Spinal cord (tissue), 10 donors: Measurements from ENCODE around the gene FXR2. TPM values are rescaled to one million over a fixed set of nuclear protein-coding genes. Genes with fewer than 3 reads are reported as not detected.

ENCODE experiments used
- DNase-seq, 6 donors: peaks; one replicate each; pipeline versions ENCODE4 v3.0.0 to v3.0.0-alpha.2; 2013 to 2015; ENCODE audit warnings: low spot score in 6 of 6, low read depth in 4 of 6
- H3K27ac ChIP-seq: one replicate; pipeline ENCODE4 v1.5.1; 2013; ENCODE audit warnings: low read depth, low read length, control low read depth
- H3K27me3 ChIP-seq: one replicate; pipeline ENCODE4 v1.6.1; 2013; ENCODE audit warnings: low read length; ENCODE audit not compliant: control insufficient read depth, insufficient read depth
- H3K36me3 ChIP-seq: one replicate; pipeline ENCODE4 v1.6.1; 2013; ENCODE audit warnings: low read length; ENCODE audit not compliant: control insufficient read depth, insufficient read depth
- H3K4me1 ChIP-seq: one replicate; pipeline ENCODE4 v1.6.1; 2013; ENCODE audit warnings: low read length; ENCODE audit not compliant: control insufficient read depth, insufficient read depth
- H3K4me3 ChIP-seq: one replicate; pipeline ENCODE4 v1.5.1; 2013; ENCODE audit warnings: low read depth, low read length, control low read depth
- H3K9me3 ChIP-seq: one replicate; pipeline ENCODE4 v1.6.1; 2013; ENCODE audit warnings: low read length; ENCODE audit not compliant: control insufficient read depth, insufficient read depth
- WGBS: methylation state at CpG from one replicate; pipeline ENCODE4 v1.1.5; 2013; ENCODE audit warnings: missing lambda C conversion rate; ENCODE audit not compliant: insufficient coverage; 5-methylcytosine and 5-hydroxymethylcytosine counted together
- polyA plus RNA-seq, 2 donors: library from polyadenylated mRNA; unstranded; fragments of 120-200 nt; gene quantifications; one replicate each; pipeline ENCODE4 v1.2.1, GENCODE V29; 2013; ENCODE audit not compliant: insufficient read length in 2 of 2
- total RNA-seq, 2 donors: library from RNA; depleted of rRNA in 1 of 2; stranded (reverse); fragments of 120-200 nt in 1 of 2; fragments of >200 nt in 1 of 2; gene quantifications; one replicate each; pipeline versions ENCODE4 v1.2.3 to v1.2.4, GENCODE V29; 2013 to 2014
- donor health status: healthy.

Gene FXR2
- total and polyA plus RNA-seq, 4 donors: 35.4 to 66.8 (median 56.7) TPM

DNA sequence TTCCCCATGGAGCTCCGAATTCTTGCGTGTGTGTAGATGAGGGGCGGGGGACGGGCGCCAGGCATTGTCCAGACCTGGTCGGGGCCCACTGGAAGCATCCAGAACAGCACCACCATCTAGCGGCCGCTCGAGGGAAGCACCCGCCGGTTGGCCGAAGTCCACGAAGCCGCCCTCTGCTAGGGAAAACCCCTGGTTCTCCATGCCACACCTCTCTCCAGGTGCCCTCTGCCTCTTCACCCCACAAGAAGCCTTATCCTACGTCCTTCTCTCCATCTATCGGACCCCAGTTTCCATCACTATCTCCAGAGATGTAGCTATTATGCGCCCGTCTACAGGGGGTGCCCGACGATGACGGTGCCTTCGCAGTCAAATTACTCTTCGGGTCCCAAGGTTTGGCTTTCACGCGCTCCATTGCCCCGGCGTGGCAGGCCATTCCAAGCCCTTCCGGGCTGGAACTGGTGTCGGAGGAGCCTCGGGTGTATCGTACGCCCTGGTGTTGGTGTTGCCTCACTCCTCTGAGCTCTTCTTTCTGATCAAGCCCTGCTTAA lies 53.6 kb downstream of the FXR2 start:
- Histone ChIP-seq H3K4me1 (peaks cover 65% of the 10 kb centered on the region), H3K4me3 (peak overlapping the region; percentile 85), H3K27me3 (no peaks in the 10 kb centered on the region), H3K9me3 (no peaks in the 10 kb centered on the region), H3K27ac (peak overlapping the region; percentile 96), H3K36me3 (peaks cover 44% of the 10 kb centered on the region)
- DNase-seq: peak in 5 of 6 donors; percentile 69 to 96 (median 76)
- WGBS: under 1% methylated on average over 32 of the region's 32 CpGs

GRCh38 chr17:7560172-7561027 lies 54.3 kb downstream of the FXR2 start:
- Histone ChIP-seq H3K4me1 (peaks cover 65% of the 10 kb centered on the region), H3K9me3 (no peaks in the 10 kb centered on the region), H3K27me3 (no peaks in the 10 kb centered on the region), H3K27ac (peak overlapping the region; percentile 96), H3K4me3 (peak overlapping the region; percentile 85), H3K36me3 (peaks cover 37% of the 10 kb centered on the region)
- WGBS: 17% methylated on average over 16 of the region's 22 CpGs
- peak in 2 of 6 donors; percentile 73 to 85 for DNase-seq

DNA sequence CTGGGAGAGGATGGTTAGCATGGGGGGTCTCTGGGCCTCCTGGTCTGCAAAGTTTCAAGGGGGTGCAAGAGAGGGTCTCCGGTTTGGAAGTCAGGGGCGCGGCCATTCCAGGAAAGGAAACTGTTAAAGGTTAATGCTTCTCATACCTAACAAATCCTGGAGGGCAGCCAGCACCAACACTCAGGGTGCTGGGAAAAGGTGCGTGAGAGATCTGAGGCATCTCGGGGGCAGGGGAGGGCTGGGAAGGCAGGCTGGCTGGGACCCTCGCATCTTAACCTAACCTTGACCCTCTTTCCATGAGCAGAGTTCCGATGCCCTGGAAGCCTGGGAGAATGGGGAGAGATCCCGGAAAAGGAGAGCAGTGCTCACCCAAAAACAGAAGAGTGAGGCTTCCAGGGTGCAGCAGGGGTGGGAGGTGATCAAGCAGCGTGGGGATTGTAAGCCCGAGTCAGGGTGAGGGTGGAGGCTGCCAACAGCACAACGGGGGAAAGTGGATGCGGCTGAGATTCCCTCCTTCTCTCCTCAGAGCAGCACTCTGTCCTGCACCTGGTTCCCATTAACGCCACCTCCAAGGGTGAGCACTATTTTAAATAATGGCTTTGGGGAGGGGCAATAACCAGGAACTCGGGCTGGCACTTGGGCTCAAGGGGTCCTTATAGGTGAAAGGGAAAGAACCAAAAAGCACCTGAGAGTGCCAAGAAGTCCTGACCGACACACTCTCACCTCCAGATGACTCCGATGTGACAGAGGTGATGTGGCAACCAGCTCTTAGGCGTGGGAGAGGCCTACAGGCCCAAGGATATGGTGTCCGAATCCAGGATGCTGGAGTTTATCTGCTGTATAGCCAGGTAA lies 55.2 kb downstream of the FXR2 start:
- WGBS: 88% methylated on average over 9 of the region's 18 CpGs
- Histone ChIP-seq H3K36me3 (peaks cover 29% of the 10 kb centered on the region), H3K27ac (peak overlapping the region; percentile 96), H3K4me3 (no peak overlapping the region), H3K27me3 (no peaks in the 10 kb centered on the region), H3K9me3 (no peaks in the 10 kb centered on the region), H3K4me1 (peaks cover 65% of the 10 kb centered on the region)
- no peak for DNase-seq

- DNase-seq: no peak
Observed at GRCh38 chr17:7558544-7559319, 56.0 kb downstream of the FXR2 start, which contains the start of gene TNFSF13. TNFSF13 (plus strand) TSS chr17:7558750; CDS start chr17:7559040, 290 bp downstream.

GRCh38 chr17:7557775-7558543 lies 56.7 kb downstream of the FXR2 start:
- Histone ChIP-seq H3K27me3 (no peaks in the 10 kb centered on the region), H3K36me3 (peaks cover 14% of the 10 kb centered on the region), H3K4me3 (peak overlapping the region; percentile 4), H3K9me3 (no peaks in the 10 kb centered on the region), H3K4me1 (peaks cover 56% of the 10 kb centered on the region), H3K27ac (peak overlapping the region; percentile 96)
- WGBS: 27% methylated on average over 21 of the region's 21 CpGs
- DNase-seq: peak in 2 of 6 donors; percentile 20 to 85

More at GRCh38 chr17:7558544-7559319, 56.0 kb downstream of the FXR2 start, which contains the start of gene TNFSF13:
- Histone ChIP-seq H3K4me1 (peaks cover 63% of the 10 kb centered on the region), H3K36me3 (peaks cover 22% of the 10 kb centered on the region), H3K27ac (peak within 1 kb of the TSS; percentile 96), H3K9me3 (no peaks in the 10 kb centered on the region), H3K27me3 (no peaks in the 10 kb centered on the region), H3K4me3 (peak within 1 kb of the TSS; percentile 4)
- 69% methylated on average over 11 of the region's 16 CpGs for WGBS

- peaks cover 49% of the 10 kb centered on the region for H3K4me1 ChIP-seq
- no peak overlapping the region for H3K4me3 ChIP-seq
- no peak for DNase-seq
- peak overlapping the region; percentile 96 for H3K27ac ChIP-seq
- peaks cover 13% of the 10 kb centered on the region for H3K36me3 ChIP-seq
- 56% methylated on average over 18 of the region's 19 CpGs for WGBS
- H3K9me3 ChIP-seq: no peaks in the 10 kb centered on the region
- H3K27me3 ChIP-seq: no peaks in the 10 kb centered on the region
Observed at GRCh38 chr17:7557147-7557764, 57.4 kb downstream of the FXR2 start.

DNA sequence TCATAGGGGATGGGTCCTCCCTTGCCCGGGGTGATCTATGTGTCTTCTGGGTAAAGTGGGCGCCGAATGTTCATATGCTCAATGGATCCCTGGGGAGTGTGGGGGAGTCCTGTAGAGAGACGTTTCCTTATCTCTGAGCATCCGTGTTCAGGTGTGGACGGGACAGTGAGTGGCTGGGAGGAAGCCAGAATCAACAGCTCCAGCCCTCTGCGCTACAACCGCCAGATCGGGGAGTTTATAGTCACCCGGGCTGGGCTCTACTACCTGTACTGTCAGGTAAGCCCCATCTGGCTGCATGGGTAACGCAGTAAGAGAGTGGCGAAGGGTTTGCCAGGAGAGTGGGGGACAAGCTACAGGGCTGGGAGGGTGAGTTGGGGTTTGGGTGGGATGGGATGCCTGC lies 58.1 kb downstream of the FXR2 start:
- no peak for DNase-seq
- H3K9me3 ChIP-seq: no peaks in the 10 kb centered on the region
- peaks cover 13% of the 10 kb centered on the region for H3K36me3 ChIP-seq
- 89% methylated on average over 11 of the region's 12 CpGs for WGBS
- no peaks in the 10 kb centered on the region for H3K27me3 ChIP-seq
- peak overlapping the region; percentile 96 for H3K27ac ChIP-seq
- H3K4me3 ChIP-seq: no peak overlapping the region
- H3K4me1 ChIP-seq: peaks cover 47% of the 10 kb centered on the region

DNA sequence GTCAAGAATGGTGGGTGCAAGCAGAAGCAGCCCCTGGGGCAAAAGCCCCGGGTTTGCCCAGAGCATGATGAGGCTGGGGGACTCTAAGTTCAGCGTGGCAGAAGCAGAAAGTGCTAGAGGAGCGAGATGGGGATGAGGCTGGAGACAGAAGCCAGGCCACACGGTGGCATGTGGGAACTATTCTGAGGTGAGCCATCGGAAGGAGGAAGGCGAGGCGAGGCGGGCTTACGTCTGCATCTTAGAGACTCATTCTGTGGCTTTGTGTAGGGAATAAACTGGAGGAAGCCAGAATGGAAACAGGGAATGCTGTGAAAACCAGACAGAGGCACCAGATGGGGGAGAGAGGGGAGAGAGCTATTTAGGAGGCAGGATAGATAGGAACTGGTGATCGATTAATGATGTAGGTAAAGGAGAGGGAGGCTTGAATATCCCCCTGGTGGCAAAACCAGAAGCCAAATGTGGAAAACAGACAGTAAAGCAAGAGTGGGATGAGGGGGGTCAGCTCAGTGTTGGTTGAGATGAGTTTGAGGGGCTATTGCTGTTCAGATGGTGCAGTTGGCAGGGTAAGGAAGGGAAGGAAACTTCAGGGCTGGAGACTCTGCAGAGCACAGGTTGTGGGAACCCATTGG lies 59.3 kb downstream of the FXR2 start:
- Histone ChIP-seq H3K4me3 (no peak overlapping the region), H3K4me1 (peaks cover 36% of the 10 kb centered on the region), H3K9me3 (no peaks in the 10 kb centered on the region), H3K27ac (no peak overlapping the region), H3K27me3 (no peaks in the 10 kb centered on the region), H3K36me3 (peaks cover 18% of the 10 kb centered on the region)
- no peak for DNase-seq
- WGBS: 53% methylated on average over 10 of the region's 10 CpGs
